H1 (cell line): ENCODE data around the gene DDX18. TPM values are rescaled to one million over a fixed set of nuclear protein-coding genes. Genes with fewer than 3 reads are reported as not detected.

Experiments
- CTCF ChIA-PET: fragments of 300-600 bp; sonication (Branson Sonifier 250); formaldehyde crosslinking; loops from one replicate; lab custom pipeline; 2021; ENCODE audit not compliant: partially characterized antibody; lab: Charles Lee
- POLR2A ChIA-PET: fragments of 300-600 bp; sonication (Branson Sonifier 250); formaldehyde crosslinking; loops from one replicate; lab custom pipeline; 2021; ENCODE audit warnings: inconsistent platforms; ENCODE audit not compliant: partially characterized antibody; lab: Charles Lee
- DNase-seq, 2 experiments: peaks; one replicate each; pipeline versions ENCODE4 v3.0.0 to v3.0.0-alpha.2; 2010 to 2022; ENCODE audit warnings: low spot score in 2 of 2, low read depth in 1 of 2, mixed read lengths in 1 of 2
- FAIRE-seq: peaks from 2 replicates; lab custom pipeline; 2011; peaks lifted over from hg19 to GRCh38; lab: Jason Lieb, UNC
- H2AFZ ChIP-seq: 2 replicates; pipeline ENCODE4 v1.8.1; 2012; ENCODE audit warnings: low read length, inconsistent platforms
- H2AK5ac ChIP-seq: 2 replicates; pipeline ENCODE4 v1.6.1; 2013; ENCODE audit warnings: low read depth, low read length
- H2BK120ac ChIP-seq: replicated peaks from 2 replicates; pipeline ENCODE3; 2013; ENCODE audit warnings: low read depth, low read length, inconsistent platforms
- H2BK12ac ChIP-seq: 2 replicates; pipeline ENCODE4 v1.6.1; 2013; ENCODE audit warnings: low read depth, low read length
- H2BK15ac ChIP-seq: 2 replicates; pipeline ENCODE4 v1.6.1; 2013; ENCODE audit warnings: low read length
- H2BK20ac ChIP-seq: 2 replicates; pipeline ENCODE4 v1.6.1; 2013; ENCODE audit warnings: low read length
- H2BK5ac ChIP-seq: 2 replicates; pipeline ENCODE4 v1.6.1; 2013; ENCODE audit warnings: low read depth, low read length
- H3K14ac ChIP-seq: 2 replicates; pipeline ENCODE4 v1.6.1; 2013; ENCODE audit warnings: inconsistent platforms; ENCODE audit not compliant: insufficient read length
- H3K18ac ChIP-seq: 2 replicates; pipeline ENCODE4 v1.6.1; 2013; ENCODE audit warnings: low read length; ENCODE audit errors: extremely low read depth
- H3K23ac ChIP-seq: 2 replicates; pipeline ENCODE4 v1.6.1; 2013; ENCODE audit warnings: inconsistent platforms; ENCODE audit not compliant: insufficient read length
- H3K23me2 ChIP-seq: 2 replicates; pipeline ENCODE4 v1.6.1; 2013; ENCODE audit warnings: low read depth, low read length
- H3K27ac ChIP-seq: 2 replicates; pipeline ENCODE4 v1.6.1; 2011; ENCODE audit warnings: low read depth, low read length, inconsistent platforms
- H3K27me3 ChIP-seq, 4 experiments: replicated peaks in 1 of 4; 1 replicate in 1 of 4; 2 replicates in 3 of 4; pipeline versions ENCODE4 v1.6.1 to v1.8.1; 2011 to 2013; ENCODE audit warnings: low read length in 3 of 4, mild to moderate bottlenecking in 3 of 4, inconsistent platforms in 2 of 4, mixed read lengths in 2 of 4, moderate library complexity in 1 of 4; ENCODE audit not compliant: control insufficient read depth in 3 of 4, insufficient read depth in 3 of 4; ENCODE audit errors: extremely low read depth in 1 of 4
- H3K36me3 ChIP-seq, 4 experiments: 2 replicates each; pipeline versions ENCODE4 v1.6.1 to v1.8.1; 2011 to 2013; ENCODE audit warnings: mild to moderate bottlenecking in 4 of 4, low read length in 3 of 4, moderate library complexity in 2 of 4, control low read depth in 1 of 4, inconsistent platforms in 1 of 4; ENCODE audit not compliant: insufficient read depth in 4 of 4, control insufficient read depth in 2 of 4
- H3K4ac ChIP-seq: replicated peaks from 2 replicates; pipeline ENCODE3; 2013; ENCODE audit warnings: low read length, low read depth, mixed read lengths, inconsistent platforms; ENCODE audit not compliant: insufficient read length
- H3K4me1 ChIP-seq, 4 experiments: replicated peaks in 1 of 4; 1 replicate in 1 of 4; 2 replicates in 3 of 4; pipeline versions ENCODE4 v1.6.1 to v1.8.1; 2011 to 2013; ENCODE audit warnings: low read length in 3 of 4, inconsistent platforms in 2 of 4, mixed read lengths in 1 of 4; ENCODE audit not compliant: insufficient read depth in 4 of 4, control insufficient read depth in 3 of 4
- H3K4me2 ChIP-seq, 2 experiments: 2 replicates each; pipeline versions ENCODE4 v1.6.1 to v1.8.1; 2011 to 2013; ENCODE audit warnings: low read depth in 2 of 2, low read length in 2 of 2, control low read depth in 1 of 2, inconsistent platforms in 1 of 2, mild to moderate bottlenecking in 1 of 2; ENCODE audit not compliant: insufficient read depth in 1 of 2
- H3K4me3 ChIP-seq, 4 experiments: fragments of 200-600, 300-600 bp in 1 of 4; sonication (generic), shearing (Covaris generic), sonication (Bioruptor Twin) in 1 of 4; 2 replicates each; pipeline versions ENCODE4 v1.5.1 to v1.8.1; 2011 to 2016; ENCODE audit warnings: low read length in 4 of 4, low read depth in 3 of 4, control low read depth in 2 of 4, inconsistent platforms in 2 of 4, mild to moderate bottlenecking in 2 of 4, mixed read lengths in 1 of 4, moderate library complexity in 1 of 4; ENCODE audit not compliant: insufficient read depth in 2 of 4; ENCODE audit errors: extremely low read depth in 1 of 4
- H3K56ac ChIP-seq: replicated peaks from 2 replicates; pipeline ENCODE3; 2013; ENCODE audit warnings: low read depth, mild to moderate bottlenecking, mixed read lengths, low read length, inconsistent platforms; ENCODE audit not compliant: insufficient read length
- H3K79me1 ChIP-seq: 2 replicates; pipeline ENCODE4 v1.6.1; 2013; ENCODE audit warnings: low read depth, low read length, control low read depth
- H3K79me2 ChIP-seq, 2 experiments: 2 replicates each; pipeline versions ENCODE4 v1.6.1 to v1.8.1; 2012 to 2013; ENCODE audit warnings: low read length in 2 of 2, mild to moderate bottlenecking in 2 of 2, inconsistent platforms in 1 of 2; ENCODE audit not compliant: insufficient read depth in 2 of 2, control insufficient read depth in 1 of 2
- H3K9ac ChIP-seq, 4 experiments: replicated peaks in 1 of 4; 1 replicate in 1 of 4; 2 replicates in 3 of 4; pipeline versions ENCODE4 v1.6.1 to v1.8.1; 2011 to 2013; ENCODE audit warnings: low read depth in 3 of 4, low read length in 3 of 4, control low read depth in 2 of 4, mild to moderate bottlenecking in 2 of 4, moderate library complexity in 2 of 4, inconsistent platforms in 1 of 4; ENCODE audit errors: extremely low read depth in 1 of 4
- H3K9me3 ChIP-seq, 2 experiments: 2 replicates each; pipeline versions ENCODE4 v1.6.1 to v1.8.1; 2012 to 2013; ENCODE audit warnings: mild to moderate bottlenecking in 2 of 2, moderate library complexity in 2 of 2, control low read depth in 1 of 2, inconsistent platforms in 1 of 2, low read depth in 1 of 2, low read length in 1 of 2, mixed read lengths in 1 of 2; ENCODE audit not compliant: insufficient read depth in 2 of 2
- H4K20me1 ChIP-seq, 2 experiments: replicated peaks in 1 of 2; 2 replicates each; pipeline versions ENCODE3 to v1.8.1; 2011 to 2013; ENCODE audit warnings: inconsistent platforms in 2 of 2, low read length in 2 of 2, mild to moderate bottlenecking in 1 of 2; ENCODE audit not compliant: insufficient read depth in 2 of 2, control insufficient read depth in 1 of 2
- H4K5ac ChIP-seq: 2 replicates; pipeline ENCODE4 v1.6.1; 2013; ENCODE audit warnings: low read length, low read depth, mixed read lengths, inconsistent platforms; ENCODE audit not compliant: insufficient read length
- H4K8ac ChIP-seq: 2 replicates; pipeline ENCODE4 v1.8.0; 2013; ENCODE audit warnings: mild to moderate bottlenecking, moderate library complexity, low read length, inconsistent platforms; ENCODE audit not compliant: insufficient read depth; ENCODE audit errors: extremely low read depth
- H4K91ac ChIP-seq: replicated peaks from 2 replicates; pipeline ENCODE3; 2013; ENCODE audit warnings: low read length, mixed read lengths, inconsistent platforms; ENCODE audit not compliant: insufficient read length
- BACH1 ChIP-seq: IDR thresholded peaks from 2 replicates; pipeline ENCODE4 v1.6.1; 2012; ENCODE audit warnings: low read length, improper control_type of control experiment
- BCL11A ChIP-seq, 2 experiments: IDR thresholded peaks; one replicate each; pipeline ENCODE4 v1.6.1; 2011; ENCODE audit warnings: low read depth in 2 of 2, low read length in 2 of 2, mild to moderate bottlenecking in 2 of 2
- CBX5 ChIP-seq: fragments of 300-800, 300-1000 bp; sonication (generic); IDR thresholded peaks from 2 replicates; pipeline ENCODE4 v1.7.1; 2016; ENCODE audit warnings: antibody characterized with exemption, low read length, low read depth
- E2F6 ChIP-seq: IDR thresholded peaks from 2 replicates; pipeline ENCODE4 v1.6.1; 2012; ENCODE audit warnings: inconsistent platforms
- JUN ChIP-seq: IDR thresholded peaks from 2 replicates; pipeline ENCODE4 v1.6.1; 2011; ENCODE audit warnings: low read depth, mild to moderate bottlenecking, improper control_type of control experiment, low read length
- KDM5A ChIP-seq: fragments of 200-600 bp; IDR thresholded peaks from 2 replicates; pipeline ENCODE4 v1.7.1; 2012; ENCODE audit warnings: mild to moderate bottlenecking, low read length, inconsistent platforms, mixed read lengths
- NRF1 ChIP-seq: IDR thresholded peaks from 2 replicates; pipeline ENCODE4 v1.6.1; 2011; ENCODE audit warnings: mild to moderate bottlenecking, low read depth, low read length, improper control_type of control experiment
- POLR2A ChIP-seq, 2 experiments: IDR thresholded peaks; 1 replicate in 1 of 2; 2 replicates in 1 of 2; pipeline ENCODE4 v1.6.1; 2011; ENCODE audit warnings: low read depth in 2 of 2, low read length in 2 of 2, mild to moderate bottlenecking in 2 of 2; ENCODE audit errors: control extremely low read depth in 1 of 2
- SAP30 ChIP-seq: fragments of 300-600 bp; sonication (generic); IDR thresholded peaks from 2 replicates; pipeline ENCODE4 v1.7.1; 2012; ENCODE audit warnings: low read length, moderate library complexity, mild to moderate bottlenecking, inconsistent platforms; ENCODE audit not compliant: insufficient read depth, insufficient replicate concordance
- polyA plus RNA-seq, 7 experiments: library from polyadenylated mRNA; depleted of rRNA in 3 of 7; stranded (reverse) in 5 of 7; unstranded in 2 of 7; fragments of >200 nt in 5 of 7; fragments of 200-250 nt in 2 of 7; gene quantifications; 1 replicate in 5 of 7; 2 replicates in 1 of 7; 4 replicates in 1 of 7; pipeline versions ENCODE4 v1.2.1 to v1.2.3, GENCODE V29; 2011 to 2013; ENCODE audit warnings: missing spikeins in 2 of 7, mixed read lengths in 2 of 7
- total RNA-seq: library from RNA; stranded (reverse); fragmentation: NEBNext Ultra II Directional; extraction: Animal tissue kit (Norgen Biotek cat#: 25700); gene quantifications from 2 replicates; pipeline ENCODE4 v1.2.1, GENCODE V29; 2021
- TF ChIP-seq, protein P1 (sequence below): IDR thresholded peaks from 2 replicates; pipeline ENCODE4 v1.6.1; 2012; ENCODE audit warnings: inconsistent platforms

The DDX18 gene
- total and polyA plus RNA-seq, 2 of the 8 experiments (the other 6 are each of a cell fraction or from before 2014, with no cell fraction given) = 31.3 to 119 TPM

DNA sequence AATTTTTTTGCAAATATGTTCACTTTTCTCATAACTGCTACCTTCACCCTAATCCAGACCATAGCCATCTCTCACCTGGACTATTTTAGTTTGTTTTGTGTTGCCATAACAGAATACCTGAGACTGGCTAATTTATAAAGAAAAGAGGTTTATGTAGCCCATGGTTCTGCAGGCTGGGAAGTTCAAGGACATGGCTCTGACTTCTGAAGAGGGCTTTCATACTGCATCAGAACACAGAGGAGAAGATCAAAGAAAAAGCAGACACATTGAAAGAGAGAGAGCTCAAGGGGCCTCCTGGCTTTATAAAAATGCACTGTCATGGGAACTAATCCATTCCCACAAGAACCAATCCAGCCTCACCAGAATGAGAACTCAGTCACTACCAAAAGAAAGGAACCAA lies 25.0 kb upstream of the DDX18 start:
- POLR2A ChIA-PET = no interaction called here
- no peak overlapping the region for H3K56ac ChIP-seq

More for the DNA sequence above, 25.0 kb upstream of the DDX18 start:
- CTCF ChIA-PET = no interaction called here
- no peak overlapping the region for H2BK120ac ChIP-seq
- FAIRE-seq = no peak
- no peaks in the 10 kb centered on the region for H3K9me3 ChIP-seq
- no peaks in the 10 kb centered on the region for H4K20me1 ChIP-seq
- H3K79me2 ChIP-seq = no peaks in the 10 kb centered on the region
- H4K5ac ChIP-seq = no peak overlapping the region
- H3K4me2 ChIP-seq = no peak overlapping the region
- DNase-seq = no peak
- H3K27me3 ChIP-seq = no peaks in the 10 kb centered on the region
- no peak overlapping the region for H3K14ac ChIP-seq
- no peak overlapping the region for H3K23ac ChIP-seq
- H2BK5ac ChIP-seq = no peak overlapping the region
- H3K4me1 ChIP-seq = no peaks in the 10 kb centered on the region
- no peak overlapping the region for H2BK20ac ChIP-seq
- H2AFZ ChIP-seq = no peak overlapping the region
- no peak overlapping the region for H3K27ac ChIP-seq
- H3K36me3 ChIP-seq = no peaks in the 10 kb centered on the region
- no peak overlapping the region for H2BK12ac ChIP-seq
- no peak overlapping the region for H3K4me3 ChIP-seq
- TF ChIP-seq BACH1 (no peak), POLR2A (IDR thresholded peaks at IDR 0.05; ENCODE audit: control extremely low read depth in 1 of 2, low read depth in 2 of 2, low read length in 2 of 2) (no peak), NRF1 (no peak), E2F6 (no peak), KDM5A (no peak), SAP30 (no peak), JUN (no peak), BCL11A (IDR thresholded peaks at IDR 0.05; ENCODE audit: low read depth in 2 of 2, low read length in 2 of 2) (no peak), CBX5 (no peak)
- TF ChIP-seq, protein P1, sequence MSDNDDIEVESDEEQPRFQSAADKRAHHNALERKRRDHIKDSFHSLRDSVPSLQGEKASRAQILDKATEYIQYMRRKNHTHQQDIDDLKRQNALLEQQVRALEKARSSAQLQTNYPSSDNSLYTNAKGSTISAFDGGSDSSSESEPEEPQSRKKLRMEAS = no peak
- H3K18ac ChIP-seq = no peak overlapping the region
- no peak overlapping the region for H4K91ac ChIP-seq
- H3K4ac ChIP-seq = no peak overlapping the region
- no peak overlapping the region for H2AK5ac ChIP-seq
- no peak overlapping the region for H2BK15ac ChIP-seq
- H3K79me1 ChIP-seq = no peaks in the 10 kb centered on the region
- no peak overlapping the region for H4K8ac ChIP-seq
- H3K9ac ChIP-seq = no peak overlapping the region
- no peaks in the 10 kb centered on the region for H3K23me2 ChIP-seq
